ENCODE measurements around the gene RPS17. TPM values are rescaled to one million over a fixed set of nuclear protein-coding genes. Genes with fewer than 3 reads are reported as not detected.
A peak's percentile ranks its signal among the peaks of the same experiment; 100 is the strongest.
"Not testable (repeated sequence)": the region's sequence is repeated elsewhere in the genome, so short reads cannot be mapped to it uniquely, and the experiment has no call there.

RPS17 gene
- total and polyA plus RNA-seq, 8 donors: 1,218 to 2,546 (median 2,305) TPM

DNA sequence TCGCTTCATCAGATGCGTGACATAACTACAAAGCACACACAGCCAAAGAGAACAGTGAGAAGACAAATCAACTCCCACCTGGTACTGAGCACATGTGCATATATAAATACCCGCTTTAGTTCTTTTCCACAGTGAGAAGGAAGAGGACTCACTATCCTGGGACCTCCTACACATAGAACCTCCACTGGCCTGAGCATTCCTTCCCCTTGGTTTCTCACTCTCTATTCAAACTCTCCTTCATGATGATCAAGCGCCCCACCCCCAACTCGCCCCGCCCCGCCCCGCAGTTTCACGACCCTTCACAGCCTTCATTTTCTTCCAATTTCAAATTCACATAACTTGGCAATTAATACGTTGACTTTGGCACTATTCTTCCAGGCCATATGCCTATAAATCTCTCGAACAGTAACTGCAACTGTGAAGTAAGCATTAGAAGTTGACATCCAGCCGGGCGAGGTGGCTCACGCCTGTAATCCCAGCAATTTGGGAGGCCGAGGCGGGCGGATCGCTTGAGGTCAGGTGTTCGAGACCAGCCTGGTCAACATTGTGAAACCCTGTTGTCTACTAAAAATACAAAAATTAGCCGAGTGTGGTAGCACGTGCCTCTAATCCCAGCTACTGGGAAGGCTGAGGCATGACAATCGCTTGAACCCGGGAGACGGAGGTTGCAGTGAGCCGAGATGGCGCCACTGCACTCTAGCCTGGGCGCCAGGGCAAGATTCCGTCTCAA, 1.1 kb downstream of the RPS17 start:
- no peak for DNase-seq
- intact Hi-C loops (cut with DNase I): no loop called here
- Histone ChIP-seq H3K36me3 (peaks cover 0 to 49% of the 10 kb centered on the region in 2 donors), H3K27me3 (no peaks in the 10 kb centered on the region), H3K4me3 (peak overlapping the region; percentile 92 to 94), H3K9me3 (no peaks in the 10 kb centered on the region), H3K4me1 (peaks cover 14 to 28% of the 10 kb centered on the region in 2 donors), H3K27ac (peak overlapping the region in 1 of 2 donors; percentile 86)
- TF ChIP-seq, protein P1, sequence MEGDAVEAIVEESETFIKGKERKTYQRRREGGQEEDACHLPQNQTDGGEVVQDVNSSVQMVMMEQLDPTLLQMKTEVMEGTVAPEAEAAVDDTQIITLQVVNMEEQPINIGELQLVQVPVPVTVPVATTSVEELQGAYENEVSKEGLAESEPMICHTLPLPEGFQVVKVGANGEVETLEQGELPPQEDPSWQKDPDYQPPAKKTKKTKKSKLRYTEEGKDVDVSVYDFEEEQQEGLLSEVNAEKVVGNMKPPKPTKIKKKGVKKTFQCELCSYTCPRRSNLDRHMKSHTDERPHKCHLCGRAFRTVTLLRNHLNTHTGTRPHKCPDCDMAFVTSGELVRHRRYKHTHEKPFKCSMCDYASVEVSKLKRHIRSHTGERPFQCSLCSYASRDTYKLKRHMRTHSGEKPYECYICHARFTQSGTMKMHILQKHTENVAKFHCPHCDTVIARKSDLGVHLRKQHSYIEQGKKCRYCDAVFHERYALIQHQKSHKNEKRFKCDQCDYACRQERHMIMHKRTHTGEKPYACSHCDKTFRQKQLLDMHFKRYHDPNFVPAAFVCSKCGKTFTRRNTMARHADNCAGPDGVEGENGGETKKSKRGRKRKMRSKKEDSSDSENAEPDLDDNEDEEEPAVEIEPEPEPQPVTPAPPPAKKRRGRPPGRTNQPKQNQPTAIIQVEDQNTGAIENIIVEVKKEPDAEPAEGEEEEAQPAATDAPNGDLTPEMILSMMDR (IDR thresholded peaks at IDR 0.05): no peak
- ATAC-seq: no peak

DNA sequence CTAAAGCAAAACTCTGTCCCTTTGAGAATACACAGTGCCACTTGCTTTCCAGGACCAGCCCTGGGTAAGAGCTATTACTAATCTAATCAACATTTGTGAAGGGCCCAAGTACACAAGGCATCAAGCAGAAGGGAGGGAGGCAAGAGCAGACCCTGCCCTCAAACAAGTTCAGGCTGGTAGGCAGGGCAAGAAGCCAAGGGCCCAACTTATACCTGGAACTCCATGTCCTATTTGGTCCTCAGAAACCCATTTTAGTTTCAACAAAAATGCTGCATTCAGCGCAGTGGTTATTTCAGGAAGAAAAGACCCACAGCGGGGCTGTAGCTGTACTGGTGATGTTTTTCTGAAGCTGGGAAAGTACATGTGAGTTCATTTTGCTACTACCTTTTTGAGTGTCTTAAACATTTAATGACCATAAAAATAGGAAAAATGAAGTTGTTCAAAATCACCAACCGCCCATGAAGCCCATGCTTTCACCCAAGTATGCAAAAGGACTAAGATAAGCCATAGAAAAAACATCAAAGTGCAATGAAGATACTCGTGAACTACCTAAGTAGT, 2.8 kb downstream of the RPS17 start:
- DNase-seq (no peak), ATAC-seq (no peak)
- TF ChIP-seq, protein P1 (IDR thresholded peaks at IDR 0.05): no peak
- intact Hi-C loops (cut with DNase I): no loop called here
- no peak overlapping the region for H3K27ac ChIP-seq
- peaks cover 0 to 63% of the 10 kb centered on the region in 2 donors for H3K36me3 ChIP-seq
- H3K27me3 ChIP-seq: no peaks in the 10 kb centered on the region
- H3K9me3 ChIP-seq: no peaks in the 10 kb centered on the region
- H3K4me1 ChIP-seq: peaks cover 14 to 28% of the 10 kb centered on the region in 2 donors
- H3K4me3 ChIP-seq: no peak overlapping the region

DNA sequence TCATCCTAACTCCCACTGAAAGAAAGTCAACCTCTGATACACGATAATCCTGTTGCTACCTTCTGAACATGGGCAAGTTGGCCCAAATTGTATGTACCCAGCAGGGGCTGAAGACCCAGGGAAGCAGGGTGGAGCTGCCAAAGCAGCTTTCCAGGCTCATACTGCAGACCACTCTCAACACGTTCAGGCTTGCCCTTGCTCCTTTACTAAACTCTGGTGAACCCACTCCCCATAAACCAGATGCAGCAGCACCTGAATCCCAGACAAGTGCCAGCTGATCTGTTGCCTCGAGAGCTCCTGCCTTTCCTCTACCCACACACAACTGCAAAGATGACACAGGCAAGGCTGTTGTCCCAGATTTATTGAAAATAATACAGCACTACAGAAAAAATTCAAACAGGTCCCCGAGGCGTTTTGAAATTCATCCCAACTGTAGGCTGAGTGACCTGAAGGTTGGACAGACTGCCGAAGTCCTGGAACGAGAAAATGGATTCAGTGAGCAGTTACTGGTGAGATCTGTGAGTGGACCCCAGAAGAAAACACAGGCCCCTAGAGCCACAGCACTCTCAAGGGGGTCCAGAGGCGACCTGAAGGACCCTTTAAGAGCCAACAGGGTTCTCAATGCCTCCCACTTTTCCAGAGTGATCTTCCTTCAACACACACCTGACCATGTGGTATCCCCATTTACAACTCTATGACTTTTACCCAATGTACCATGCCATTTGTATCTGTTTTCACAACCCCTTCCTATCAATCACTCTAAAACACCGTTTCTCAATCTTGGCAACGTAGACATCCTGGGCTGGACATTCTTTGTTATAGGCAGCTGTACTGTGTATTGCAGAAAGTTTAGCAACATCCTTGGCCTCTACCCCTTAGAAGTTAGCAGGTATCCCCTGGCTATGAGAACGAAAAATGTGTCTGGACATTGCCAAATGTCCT, 3.6 kb downstream of the RPS17 start:
- intact Hi-C loops (cut with DNase I): no loop called here
- no peak overlapping the region for H3K27ac ChIP-seq
- no peak overlapping the region for H3K4me3 ChIP-seq
- no peaks in the 10 kb centered on the region for H3K27me3 ChIP-seq
- DNase-seq (no peak), ATAC-seq (no peak)
- no peaks in the 10 kb centered on the region for H3K9me3 ChIP-seq
- TF ChIP-seq, protein P1 (IDR thresholded peaks at IDR 0.05): no peak
- peaks cover 14 to 28% of the 10 kb centered on the region in 2 donors for H3K4me1 ChIP-seq
- H3K36me3 ChIP-seq: peaks cover 0 to 63% of the 10 kb centered on the region in 2 donors

DNA sequence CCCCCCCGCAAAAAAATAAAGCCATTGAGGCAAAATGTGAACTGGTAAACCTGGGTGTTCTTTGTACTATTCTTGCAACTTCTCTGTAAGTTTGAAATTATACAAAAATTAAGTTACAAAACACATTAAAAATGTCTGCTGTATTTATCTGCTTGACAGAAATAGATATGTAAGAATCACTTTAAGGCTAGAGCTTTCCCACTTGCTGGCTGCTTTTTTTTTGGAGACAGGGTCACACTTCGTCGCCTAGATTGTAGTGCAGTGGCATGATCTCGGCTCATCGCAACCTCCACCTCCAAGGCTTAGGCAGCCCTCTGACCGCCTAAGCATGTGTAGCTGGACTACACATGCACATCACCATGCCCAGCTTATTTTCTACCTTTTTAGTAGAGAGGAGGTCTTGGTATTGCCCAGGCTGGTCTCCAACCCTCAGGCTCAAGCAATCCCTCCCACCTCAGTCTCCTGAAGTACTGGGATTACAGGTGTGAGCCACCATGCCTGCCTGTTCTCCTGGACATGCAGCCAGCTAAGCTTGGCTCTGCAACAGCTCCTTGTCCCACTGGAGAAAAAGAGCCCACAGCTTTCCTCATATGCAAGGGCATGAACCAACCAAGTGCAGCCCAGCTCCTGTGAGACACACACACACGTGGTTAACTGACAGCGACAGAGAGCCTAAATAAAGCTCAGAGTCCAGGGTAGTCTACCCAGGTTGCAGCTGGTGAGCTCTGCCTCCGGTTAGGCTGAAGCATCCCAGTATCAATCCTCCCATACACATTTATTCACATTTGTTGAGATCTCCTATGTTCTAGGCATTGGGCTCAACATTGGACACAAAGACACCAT, 4.5 kb downstream of the RPS17 start:
- intact Hi-C loops (cut with DNase I): no loop called here
- Histone ChIP-seq H3K4me3 (no peak overlapping the region), H3K27ac (no peak overlapping the region)

DNA sequence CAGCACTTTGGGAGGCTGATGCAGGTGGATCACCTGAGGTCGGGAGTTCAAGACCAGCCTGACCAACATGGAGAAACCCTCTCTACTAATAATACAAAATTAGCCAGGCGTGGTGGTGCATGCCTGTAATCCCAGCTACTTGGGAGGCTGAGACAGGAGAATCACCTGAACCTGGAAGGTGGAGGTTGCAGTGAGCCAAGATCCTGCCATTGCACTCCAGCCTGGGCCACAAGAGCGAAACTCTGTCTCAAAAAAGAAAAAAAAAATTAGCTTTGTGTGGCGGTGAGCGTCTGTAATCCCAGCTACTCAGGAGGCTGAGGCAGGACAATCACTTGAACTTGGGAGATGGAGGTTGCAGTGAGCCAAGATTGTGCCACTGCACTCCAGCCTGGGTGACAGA, 5.1 kb downstream of the RPS17 start:
- DNase-seq; H3K4me3 ChIP-seq; H3K9me3 ChIP-seq; H3K27me3 ChIP-seq; H3K27ac ChIP-seq; intact Hi-C loops (cut with DNase I); ATAC-seq: not testable (repeated sequence)
- peaks cover 0 to 63% of the 10 kb centered on the region in 2 donors for H3K36me3 ChIP-seq
- peaks cover 11 to 28% of the 10 kb centered on the region in 2 donors for H3K4me1 ChIP-seq

More for the DNA sequence above, 4.5 kb downstream of the RPS17 start:
- Histone ChIP-seq H3K4me1 (peaks cover 11 to 27% of the 10 kb centered on the region in 2 donors), H3K36me3 (peaks cover 0 to 63% of the 10 kb centered on the region in 2 donors), H3K9me3 (no peaks in the 10 kb centered on the region), H3K27me3 (no peaks in the 10 kb centered on the region)
- no peak for DNase-seq
- no peak for ATAC-seq
- TF ChIP-seq, protein P1 (IDR thresholded peaks at IDR 0.05): no peak

DNA sequence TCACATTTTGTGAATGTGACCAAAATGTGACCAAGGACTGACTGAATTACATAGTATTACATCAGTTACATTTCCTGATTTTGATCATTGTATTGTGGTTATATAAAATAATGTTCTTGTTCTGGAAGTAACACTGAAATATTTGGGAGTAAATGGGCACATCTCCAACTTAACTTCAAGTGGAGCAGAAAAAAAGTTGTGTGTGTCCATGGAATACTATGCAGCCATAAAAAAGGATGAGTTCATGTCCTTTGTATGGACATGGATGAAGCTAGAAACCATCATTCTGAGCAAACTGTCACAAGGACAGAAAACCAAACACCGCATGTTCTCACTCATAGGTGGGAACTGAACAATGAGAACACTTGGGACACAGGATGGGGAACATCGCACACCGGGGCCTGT, 5.8 kb downstream of the RPS17 start:
- H3K27ac ChIP-seq; H3K4me3 ChIP-seq; H3K27me3 ChIP-seq; ATAC-seq; DNase-seq; H3K9me3 ChIP-seq; intact Hi-C loops (cut with DNase I): not testable (repeated sequence)
- peaks cover 0 to 63% of the 10 kb centered on the region in 2 donors for H3K36me3 ChIP-seq
- H3K4me1 ChIP-seq: peaks cover 11 to 28% of the 10 kb centered on the region in 2 donors
